Epithelial cell of esophagus (primary cell): ENCODE results near the gene DDX3X.
"Not testable (repeated sequence)": the region's sequence is repeated elsewhere in the genome, so short reads cannot be mapped to it uniquely, and the experiment has no call there.

Source experiments
- DNase-seq: peaks from one replicate; pipeline ENCODE4 v3.0.0; 2010; ENCODE audit warnings: low read depth
- H3K4me3 ChIP-seq: 2 replicates; pipeline ENCODE4 v1.5.1; 2011; ENCODE audit warnings: mild to moderate bottlenecking, low read length, control low read depth
- CTCF ChIP-seq: IDR thresholded peaks from 2 replicates; pipeline ENCODE4 v1.5.1; 2011; ENCODE audit warnings: low read depth, mild to moderate bottlenecking, low read length, control low read depth, inconsistent platforms; ENCODE audit not compliant: insufficient read depth; ENCODE audit errors: missing control alignments

Gene DDX3X

GRCh38 chrX:41409006-41409405 is 75.0 kb downstream of the DDX3X start:
- TF ChIP-seq CTCF, result no peak
- no peak for DNase-seq
- no peak overlapping the region for H3K4me3 ChIP-seq

DNA sequence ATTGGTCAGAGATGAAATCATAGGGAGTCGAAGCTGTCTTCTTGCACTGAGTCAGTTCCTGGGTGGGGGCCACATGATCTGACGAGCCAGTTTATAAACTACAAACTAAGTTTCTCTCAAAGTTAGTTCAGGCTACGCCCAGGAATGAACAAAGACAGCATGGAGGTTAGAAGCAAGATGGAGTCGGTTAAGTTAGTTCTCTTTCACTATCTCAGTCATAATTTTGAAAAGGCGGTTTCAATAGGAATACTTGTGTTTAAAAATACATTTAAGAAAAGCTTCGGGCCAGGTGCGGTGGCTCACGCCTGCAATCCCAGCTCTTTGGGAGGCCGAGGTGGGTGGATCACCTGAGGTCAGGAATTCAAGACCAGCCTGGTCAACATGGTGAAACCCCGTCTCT is 77.3 kb downstream of the DDX3X start:
- not testable (repeated sequence) for H3K4me3 ChIP-seq, DNase-seq

DNA sequence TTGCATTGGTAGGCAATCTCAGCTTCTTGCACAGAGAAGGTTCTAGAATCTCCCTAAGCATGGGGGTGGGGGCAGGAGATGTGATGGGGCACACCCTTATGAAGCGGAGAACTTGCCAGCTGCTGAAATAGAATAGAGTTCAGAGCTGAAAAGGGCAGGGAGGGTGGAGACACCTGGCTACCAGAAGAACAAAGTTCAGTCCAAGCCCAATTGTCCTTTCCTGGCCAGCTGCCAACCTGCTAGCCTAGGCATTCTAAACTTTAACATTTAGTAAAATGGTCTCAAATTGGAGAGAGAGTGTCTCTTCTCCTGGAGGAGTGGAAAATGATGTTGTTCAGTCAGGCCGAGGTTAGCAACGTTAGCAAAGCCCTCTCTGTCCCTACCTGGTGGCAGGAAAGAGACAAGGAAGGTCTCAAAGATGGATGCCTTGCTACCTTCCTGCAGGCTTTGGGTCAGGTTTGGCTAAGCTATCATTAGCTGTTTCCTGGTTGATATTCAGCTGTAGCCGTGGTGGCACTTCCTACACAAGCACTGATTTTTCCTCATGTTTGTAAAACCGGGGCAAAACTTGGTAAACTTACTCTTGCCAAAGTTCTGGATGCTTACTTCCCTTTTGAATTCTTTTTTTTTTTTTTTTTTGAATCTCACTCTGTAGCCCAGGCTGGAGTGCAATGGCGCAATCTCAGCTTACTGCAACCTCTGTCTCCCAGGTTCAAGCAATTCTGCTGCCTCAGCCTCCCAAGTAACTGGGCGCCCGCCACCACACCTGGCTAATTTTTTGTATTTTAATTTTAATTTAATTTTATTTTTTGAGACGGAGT is 78.5 kb downstream of the DDX3X start:
- H3K4me3 ChIP-seq, result no peak overlapping the region
- no peak for DNase-seq
- no peak for TF ChIP-seq CTCF
